Suprapubic skin (tissue), 4 donors: ENCODE measurements around the gene LMTK2. TPM values are rescaled to one million over a fixed set of nuclear protein-coding genes. Genes with fewer than 3 reads are reported as not detected.

Experiments used
- DNase-seq, 2 donors: peaks; one replicate each; pipeline ENCODE4 v3.0.0-alpha.2; 2019; ENCODE audit warnings: low spot score in 2 of 2
- H3K27ac ChIP-seq: fragments of 200-600 bp; sonication (generic); one replicate; pipeline ENCODE4 v1.5.1; 2019
- H3K27me3 ChIP-seq: fragments of 200-600 bp; sonication (generic); one replicate; pipeline ENCODE4 v1.5.1; 2019
- H3K36me3 ChIP-seq: fragments of 200-600 bp; sonication (generic); one replicate; pipeline ENCODE4 v1.5.1; 2019
- H3K4me1 ChIP-seq: fragments of 200-600 bp; sonication (generic); one replicate; pipeline ENCODE4 v1.5.1; 2019
- H3K4me3 ChIP-seq: fragments of 200-600 bp; sonication (generic); one replicate; pipeline ENCODE4 v1.5.1; 2019; ENCODE audit warnings: mild to moderate bottlenecking
- H3K9me3 ChIP-seq: fragments of 200-600 bp; sonication (generic); one replicate; pipeline ENCODE4 v1.5.1; 2019
- EP300 ChIP-seq: sonication (generic); formaldehyde crosslinking; IDR thresholded peaks from one replicate; pipeline ENCODE4 v1.6.1; 2017; ENCODE audit warnings: antibody characterized with exemption
- POLR2A ChIP-seq, 2 donors: fragments of 450-650 bp; IDR thresholded peaks; one replicate each; pipeline ENCODE4 v1.6.1; 2017; ENCODE audit warnings: antibody characterized with exemption in 2 of 2, mild to moderate bottlenecking in 2 of 2, moderate library complexity in 2 of 2
- POLR2AphosphoS5 ChIP-seq, 3 donors: sonication (generic); formaldehyde crosslinking; IDR thresholded peaks; one replicate each; pipeline ENCODE4 v1.6.1; 2017; ENCODE audit warnings: antibody characterized with exemption in 3 of 3
- WGBS: methylation state at CpG from one replicate; pipeline ENCODE4 v1.1.5; 2018; 5-methylcytosine and 5-hydroxymethylcytosine counted together
- total RNA-seq, 4 donors: library from RNA; depleted of rRNA; stranded (reverse); fragments of >200 nt; gene quantifications; one replicate each; pipeline ENCODE4 v1.1.0, GENCODE V29; 2016
- TF ChIP-seq, protein P1 (sequence below), 2 donors: fragments of 200-600 bp in 1 of 2; fragments of 450-650 bp in 1 of 2; sonication (generic) in 1 of 2; IDR thresholded peaks; one replicate each; pipeline ENCODE4 v1.5.1; 2016 to 2019; ENCODE audit warnings: antibody characterized with exemption in 2 of 2, mild to moderate bottlenecking in 1 of 2, moderate library complexity in 1 of 2

LMTK2 gene
- total RNA-seq, 4 donors from 2014 or later: 34.0 to 45.1 (median 39.8) TPM

DNA sequence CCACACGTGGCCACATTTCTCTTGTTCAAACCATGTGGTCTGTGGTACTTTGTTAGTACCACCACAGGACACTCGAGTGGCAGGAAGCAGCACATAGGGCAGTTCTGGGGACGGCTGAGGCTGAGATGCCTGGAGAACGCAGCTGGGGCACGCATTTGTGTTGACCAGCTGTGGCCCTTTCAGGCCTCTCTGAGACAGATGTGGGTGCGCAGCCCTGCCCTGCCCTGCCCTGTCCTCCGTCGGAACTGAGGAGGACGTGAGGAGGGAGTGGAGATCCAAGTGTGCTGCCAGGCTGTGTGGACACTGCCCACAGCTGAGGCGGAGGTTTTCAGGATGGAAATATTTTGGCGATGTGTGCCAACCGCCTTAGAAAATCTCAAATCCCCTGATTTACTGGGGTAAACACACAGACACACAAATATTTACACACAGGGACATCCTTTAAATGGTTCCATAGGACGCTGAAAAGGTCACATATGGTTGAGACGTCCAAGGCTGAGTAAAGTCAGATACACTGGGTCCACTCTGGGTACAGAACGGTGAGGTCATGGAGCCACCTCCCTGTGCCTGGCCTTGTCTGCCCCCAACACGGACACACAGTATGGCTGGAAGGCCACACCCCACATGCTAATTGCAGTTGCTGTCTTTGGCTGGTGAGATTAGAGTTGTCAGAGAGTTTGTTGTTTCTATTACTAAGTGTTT, 119.4 kb downstream of the LMTK2 start:
- H3K4me3 ChIP-seq: no peak overlapping the region
- no peaks in the 10 kb centered on the region for H3K4me1 ChIP-seq
- DNase-seq: no peak
- WGBS: 93% methylated on average over 16 of the region's 16 CpGs
- no peaks in the 10 kb centered on the region for H3K27me3 ChIP-seq
- H3K9me3 ChIP-seq: no peaks in the 10 kb centered on the region
- TF ChIP-seq EP300: no peak
- TF ChIP-seq POLR2A (IDR thresholded peaks at IDR 0.05): no peak
- TF ChIP-seq, protein P1, sequence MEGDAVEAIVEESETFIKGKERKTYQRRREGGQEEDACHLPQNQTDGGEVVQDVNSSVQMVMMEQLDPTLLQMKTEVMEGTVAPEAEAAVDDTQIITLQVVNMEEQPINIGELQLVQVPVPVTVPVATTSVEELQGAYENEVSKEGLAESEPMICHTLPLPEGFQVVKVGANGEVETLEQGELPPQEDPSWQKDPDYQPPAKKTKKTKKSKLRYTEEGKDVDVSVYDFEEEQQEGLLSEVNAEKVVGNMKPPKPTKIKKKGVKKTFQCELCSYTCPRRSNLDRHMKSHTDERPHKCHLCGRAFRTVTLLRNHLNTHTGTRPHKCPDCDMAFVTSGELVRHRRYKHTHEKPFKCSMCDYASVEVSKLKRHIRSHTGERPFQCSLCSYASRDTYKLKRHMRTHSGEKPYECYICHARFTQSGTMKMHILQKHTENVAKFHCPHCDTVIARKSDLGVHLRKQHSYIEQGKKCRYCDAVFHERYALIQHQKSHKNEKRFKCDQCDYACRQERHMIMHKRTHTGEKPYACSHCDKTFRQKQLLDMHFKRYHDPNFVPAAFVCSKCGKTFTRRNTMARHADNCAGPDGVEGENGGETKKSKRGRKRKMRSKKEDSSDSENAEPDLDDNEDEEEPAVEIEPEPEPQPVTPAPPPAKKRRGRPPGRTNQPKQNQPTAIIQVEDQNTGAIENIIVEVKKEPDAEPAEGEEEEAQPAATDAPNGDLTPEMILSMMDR (IDR thresholded peaks at IDR 0.05): no peak
- no peak for TF ChIP-seq POLR2AphosphoS5 (IDR thresholded peaks at IDR 0.05)
- H3K27ac ChIP-seq: no peak overlapping the region
- peaks cover 73% of the 10 kb centered on the region for H3K36me3 ChIP-seq

DNA sequence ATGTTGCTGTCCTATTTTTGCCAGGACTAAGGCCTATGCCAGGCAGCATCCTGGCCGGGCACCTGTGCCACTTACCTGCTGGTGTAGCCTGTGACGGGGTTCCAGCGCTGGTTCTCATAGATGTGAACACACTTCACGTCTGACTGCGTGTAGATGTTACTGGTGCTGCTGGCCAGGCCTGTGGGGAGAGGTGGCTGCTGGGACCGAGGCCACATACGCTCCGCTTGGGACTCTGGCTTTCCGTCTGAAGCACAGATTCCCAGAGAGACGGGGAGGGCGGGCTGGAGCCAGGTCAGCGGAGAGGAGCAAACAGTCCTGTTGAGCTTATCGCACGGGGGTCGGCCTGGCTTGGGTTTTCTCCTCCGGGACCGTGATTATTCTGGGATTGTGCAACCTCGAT, 121.3 kb downstream of the LMTK2 start:
- TF ChIP-seq, protein P1 (IDR thresholded peaks at IDR 0.05): no peak
- TF ChIP-seq POLR2A (IDR thresholded peaks at IDR 0.05): no peak
- TF ChIP-seq POLR2AphosphoS5 (IDR thresholded peaks at IDR 0.05): no peak
- no peak for TF ChIP-seq EP300
- Histone ChIP-seq H3K9me3 (no peaks in the 10 kb centered on the region), H3K4me1 (no peaks in the 10 kb centered on the region), H3K27ac (no peak overlapping the region), H3K36me3 (peaks cover 69% of the 10 kb centered on the region), H3K4me3 (no peak overlapping the region), H3K27me3 (no peaks in the 10 kb centered on the region)
- WGBS: 89% methylated on average over 18 of the region's 18 CpGs
- DNase-seq: peak in 1 of 2 donors; percentile 75

DNA sequence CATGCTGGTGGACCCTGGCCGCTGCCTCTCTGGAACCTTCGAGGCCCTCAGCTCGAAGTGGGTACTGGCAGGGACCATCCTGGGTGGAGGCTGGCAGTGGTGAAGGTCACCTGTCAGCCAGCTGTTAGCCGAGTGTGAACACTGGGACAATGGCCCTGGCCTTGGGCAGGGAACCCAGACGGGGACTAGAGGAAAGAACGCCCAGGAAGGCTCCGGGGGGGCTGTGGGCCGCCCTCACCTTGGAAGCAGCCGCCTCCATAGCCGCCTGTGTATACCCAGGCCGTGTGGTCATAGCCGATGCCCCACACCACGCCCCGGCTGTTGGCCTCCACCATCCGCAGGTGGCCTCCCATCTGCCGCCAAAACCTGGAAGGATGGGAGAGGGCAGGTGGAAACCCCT, 122.1 kb downstream of the LMTK2 start:
- Histone ChIP-seq H3K27me3 (no peaks in the 10 kb centered on the region), H3K9me3 (no peaks in the 10 kb centered on the region), H3K4me1 (no peaks in the 10 kb centered on the region), H3K27ac (no peak overlapping the region), H3K36me3 (peaks cover 78% of the 10 kb centered on the region), H3K4me3 (no peak overlapping the region)
- WGBS: 90% methylated on average over 2 of the region's 16 CpGs
- DNase-seq: no peak
- TF ChIP-seq, protein P1 (IDR thresholded peaks at IDR 0.05): no peak
- TF ChIP-seq POLR2A (IDR thresholded peaks at IDR 0.05) (no peak), POLR2AphosphoS5 (IDR thresholded peaks at IDR 0.05) (no peak), EP300 (no peak)

DNA sequence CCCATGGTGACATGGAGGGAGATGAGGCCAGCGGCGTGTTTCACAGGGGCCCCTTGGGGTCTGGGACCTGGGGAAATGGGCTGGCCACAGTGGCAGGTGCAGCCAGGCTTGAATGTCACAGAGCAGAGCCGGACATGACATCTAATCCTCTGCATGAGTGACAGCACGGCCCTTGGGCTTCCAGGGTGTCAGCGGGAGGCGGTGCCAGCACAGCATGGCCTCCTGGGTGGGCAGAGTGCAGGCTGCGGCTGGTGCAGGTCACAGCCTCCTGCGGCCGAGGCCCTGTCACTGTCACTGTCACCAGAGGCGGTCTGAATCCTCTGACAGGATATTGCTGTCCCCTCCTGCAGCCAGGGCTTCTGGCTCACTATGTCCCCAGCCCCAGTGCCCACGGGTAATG, 122.8 kb downstream of the LMTK2 start:
- H3K4me3 ChIP-seq: no peak overlapping the region
- peaks cover 78% of the 10 kb centered on the region for H3K36me3 ChIP-seq
- H3K4me1 ChIP-seq: no peaks in the 10 kb centered on the region
- H3K27me3 ChIP-seq: no peaks in the 10 kb centered on the region
- TF ChIP-seq, protein P1 (IDR thresholded peaks at IDR 0.05): no peak
- no peak for TF ChIP-seq POLR2AphosphoS5 (IDR thresholded peaks at IDR 0.05)
- no peak for TF ChIP-seq EP300
- TF ChIP-seq POLR2A (IDR thresholded peaks at IDR 0.05): no peak
- no peak overlapping the region for H3K27ac ChIP-seq
- DNase-seq: no peak
- 84% methylated on average over 4 of the region's 11 CpGs for WGBS
- no peaks in the 10 kb centered on the region for H3K9me3 ChIP-seq

DNA sequence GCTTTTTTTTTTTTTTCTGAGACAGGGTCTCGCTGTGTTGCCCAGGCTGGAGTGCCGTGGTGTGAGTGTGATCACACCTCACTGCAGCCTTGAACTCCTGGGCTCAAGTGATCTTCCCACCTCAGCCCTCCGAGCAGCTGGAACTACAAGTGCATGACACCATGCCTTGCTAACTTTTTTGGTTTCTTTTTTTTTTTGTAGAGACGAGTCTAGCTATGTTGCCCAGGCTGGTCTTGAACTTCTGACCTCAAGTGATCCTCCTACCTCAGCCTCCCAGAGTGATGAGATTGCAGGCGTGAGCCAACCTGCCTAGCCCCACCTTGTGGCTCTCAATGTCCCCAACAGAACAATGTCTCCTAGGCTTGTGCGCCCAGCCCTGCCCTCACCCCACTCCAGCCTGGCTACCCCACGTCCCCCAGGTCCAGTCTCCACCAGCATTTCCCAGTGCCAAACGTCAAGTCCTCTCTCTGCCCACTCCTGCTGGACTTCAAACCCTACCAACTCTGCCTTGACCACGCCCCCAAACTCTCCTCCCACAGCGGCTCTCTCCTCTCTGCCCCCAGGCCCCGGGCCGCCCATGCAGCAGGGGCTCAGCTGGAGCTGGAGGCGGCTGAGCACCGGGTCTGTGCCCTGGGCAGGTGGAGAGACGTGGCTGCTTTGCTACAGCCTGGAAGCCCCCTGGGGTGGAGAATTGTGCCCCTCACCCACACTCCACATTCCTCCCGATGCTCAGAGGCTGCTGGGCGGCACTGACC, 123.5 kb downstream of the LMTK2 start:
- WGBS: 87% methylated on average over 15 of the region's 17 CpGs
- Histone ChIP-seq H3K4me3 (no peak overlapping the region), H3K27ac (no peak overlapping the region), H3K36me3 (peaks cover 71% of the 10 kb centered on the region), H3K9me3 (no peaks in the 10 kb centered on the region), H3K4me1 (no peaks in the 10 kb centered on the region), H3K27me3 (no peaks in the 10 kb centered on the region)
- TF ChIP-seq, protein P1 (IDR thresholded peaks at IDR 0.05): no peak
- TF ChIP-seq POLR2A (IDR thresholded peaks at IDR 0.05): no peak
- no peak for TF ChIP-seq EP300
- no peak for DNase-seq
